HTERT RPE-1 (cell line): ENCODE measurements around the gene NCOA3.
"Not testable (repeated sequence)": the region's sequence is repeated elsewhere in the genome, so short reads cannot be mapped to it uniquely, and the experiment has no call there.

Source experiments
- in situ Hi-C: fragments of 300-500 bp; cut with MboI; formaldehyde crosslinking; loops from 4 replicates; pipeline ENCODE4 v1.14.3; 2020; ENCODE audit warnings: low sequenced_read_pairs

Gene NCOA3

DNA sequence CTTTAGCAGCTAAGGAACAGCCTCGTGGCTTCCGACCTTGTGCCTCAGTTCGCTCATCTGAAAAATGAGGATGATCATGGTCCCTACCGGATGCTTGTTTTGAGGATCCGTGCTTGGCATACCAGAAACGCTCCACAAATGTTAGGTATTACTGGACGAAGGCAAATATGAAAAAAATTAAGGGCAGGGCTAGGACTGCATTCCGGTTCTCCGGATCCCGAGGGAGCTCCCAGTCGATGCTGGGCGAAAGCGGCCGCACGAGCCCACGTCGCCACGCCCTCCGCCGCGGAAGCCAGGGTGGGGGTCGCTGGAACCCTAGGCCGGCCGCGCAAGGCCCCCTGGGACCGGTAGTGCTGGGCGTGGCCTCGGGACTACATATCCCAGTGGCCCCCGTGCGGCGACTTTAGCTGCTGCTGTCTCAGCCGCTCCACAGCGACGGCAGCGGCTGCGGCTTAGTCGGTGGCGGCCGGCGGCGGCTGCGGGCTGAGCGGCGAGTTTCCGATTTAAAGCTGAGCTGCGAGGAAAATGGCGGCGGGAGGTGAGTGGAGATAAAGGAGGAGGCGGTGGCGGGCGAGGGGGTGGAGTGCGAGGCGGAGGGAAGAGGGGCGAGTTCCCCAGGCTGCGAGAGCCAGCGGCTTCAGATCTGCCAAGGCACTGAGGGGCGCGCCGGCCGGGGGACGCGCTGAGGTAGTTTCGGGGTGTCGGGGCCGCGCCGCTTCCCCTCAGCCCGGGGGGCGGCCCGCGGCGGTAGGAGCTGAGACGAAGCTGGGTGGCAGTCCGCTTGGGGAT is at the start of gene NCOA3:
Gene NCOA3 (plus strand): TSS at position 406 of the 789 bp plus-strand sequence. CDS start 120,361 bp downstream, outside the sequence.
- in situ Hi-C loops: no loop called here

DNA sequence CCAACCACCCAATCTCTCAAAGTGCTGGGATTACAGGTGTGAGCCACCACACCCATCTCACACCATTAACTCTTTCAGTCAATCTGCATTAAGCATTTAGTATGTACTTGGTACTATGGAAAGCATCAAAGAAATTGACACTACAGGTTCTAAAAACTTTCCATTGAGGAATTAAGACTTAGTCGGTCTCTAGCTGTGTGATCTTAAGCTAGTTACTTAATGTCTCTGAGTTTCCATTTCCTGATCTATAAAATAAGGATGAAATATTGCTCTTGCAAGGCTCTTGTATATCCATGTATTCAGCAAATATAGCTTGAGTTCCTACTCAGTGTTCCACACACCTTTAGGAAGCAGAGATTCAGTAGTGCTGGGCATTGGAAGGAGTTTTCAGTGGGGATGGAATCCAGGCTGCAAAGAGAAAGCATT is 48.9 kb upstream of the NCOA3 start:
- in situ Hi-C loops: no loop called here

DNA sequence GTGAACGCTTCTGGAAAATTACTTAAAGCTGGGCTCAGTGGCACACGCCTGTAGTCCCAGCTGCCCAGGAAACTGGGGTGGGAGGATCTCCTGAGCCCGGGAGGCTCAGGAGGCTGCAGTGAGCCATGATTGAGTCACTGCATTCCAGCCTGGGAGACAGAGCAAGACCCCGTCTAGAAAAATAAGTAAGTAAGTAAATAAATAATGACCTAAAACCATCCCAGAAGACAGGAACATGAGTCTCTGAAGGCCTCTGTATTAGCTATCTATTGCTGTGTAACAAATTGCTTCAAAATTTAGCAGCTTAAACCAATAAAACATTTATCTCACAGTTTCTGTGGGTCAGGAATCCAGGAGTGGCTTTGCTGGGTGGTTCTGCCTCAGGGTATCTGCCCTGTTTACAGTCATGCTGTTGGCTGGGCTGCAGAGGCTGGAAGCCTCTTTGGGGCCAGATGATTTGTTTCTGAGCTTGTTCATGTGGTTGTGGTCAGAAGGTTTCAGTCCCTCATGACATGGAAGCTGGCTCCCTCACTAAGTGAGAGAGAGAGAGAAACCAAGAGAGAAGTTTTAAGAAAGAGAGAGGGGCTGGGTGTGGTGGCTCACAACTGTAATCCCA is 48.4 kb upstream of the NCOA3 start:
- in situ Hi-C loops: no loop called here

DNA sequence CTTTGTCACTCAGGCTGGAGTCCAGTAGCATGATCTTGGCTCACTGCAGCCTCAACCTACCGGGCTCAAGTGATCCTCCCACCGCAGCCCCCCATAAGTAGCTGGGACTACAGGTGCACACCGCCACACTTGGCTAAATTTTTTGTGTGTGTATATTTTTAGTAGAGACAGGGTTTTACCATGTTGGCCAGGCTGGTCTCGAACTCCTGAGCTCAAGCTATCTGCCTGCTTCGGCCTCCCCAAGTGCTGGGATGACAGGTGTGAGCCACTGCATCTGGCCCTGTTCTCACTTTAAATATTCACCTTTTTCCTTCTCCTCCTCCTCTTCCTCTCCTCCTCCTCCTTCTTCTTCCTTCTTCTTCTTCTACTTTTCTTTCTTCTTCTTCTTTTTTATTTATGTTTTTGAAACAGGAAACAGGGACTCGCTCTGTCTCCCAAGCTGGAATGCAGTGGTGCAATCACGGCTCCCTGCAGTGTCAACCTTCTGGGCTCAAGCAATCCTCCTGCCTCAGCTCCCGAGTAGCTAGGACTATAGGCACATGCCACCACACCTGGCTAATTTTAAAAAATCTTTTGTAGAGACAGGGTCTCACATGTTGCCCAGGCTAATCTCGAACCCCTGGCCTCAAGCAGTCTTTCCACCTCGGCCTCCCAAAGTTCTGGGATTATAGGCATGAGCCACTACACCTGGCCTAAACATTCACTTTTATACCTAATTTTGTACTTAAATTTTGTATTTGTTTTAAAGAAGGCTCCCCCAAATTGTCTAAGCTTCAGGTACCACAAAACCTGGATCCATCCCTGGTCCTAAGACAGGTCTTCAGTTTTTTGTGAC is 47.2 kb upstream of the NCOA3 start:
- in situ Hi-C loops: no loop called here

DNA sequence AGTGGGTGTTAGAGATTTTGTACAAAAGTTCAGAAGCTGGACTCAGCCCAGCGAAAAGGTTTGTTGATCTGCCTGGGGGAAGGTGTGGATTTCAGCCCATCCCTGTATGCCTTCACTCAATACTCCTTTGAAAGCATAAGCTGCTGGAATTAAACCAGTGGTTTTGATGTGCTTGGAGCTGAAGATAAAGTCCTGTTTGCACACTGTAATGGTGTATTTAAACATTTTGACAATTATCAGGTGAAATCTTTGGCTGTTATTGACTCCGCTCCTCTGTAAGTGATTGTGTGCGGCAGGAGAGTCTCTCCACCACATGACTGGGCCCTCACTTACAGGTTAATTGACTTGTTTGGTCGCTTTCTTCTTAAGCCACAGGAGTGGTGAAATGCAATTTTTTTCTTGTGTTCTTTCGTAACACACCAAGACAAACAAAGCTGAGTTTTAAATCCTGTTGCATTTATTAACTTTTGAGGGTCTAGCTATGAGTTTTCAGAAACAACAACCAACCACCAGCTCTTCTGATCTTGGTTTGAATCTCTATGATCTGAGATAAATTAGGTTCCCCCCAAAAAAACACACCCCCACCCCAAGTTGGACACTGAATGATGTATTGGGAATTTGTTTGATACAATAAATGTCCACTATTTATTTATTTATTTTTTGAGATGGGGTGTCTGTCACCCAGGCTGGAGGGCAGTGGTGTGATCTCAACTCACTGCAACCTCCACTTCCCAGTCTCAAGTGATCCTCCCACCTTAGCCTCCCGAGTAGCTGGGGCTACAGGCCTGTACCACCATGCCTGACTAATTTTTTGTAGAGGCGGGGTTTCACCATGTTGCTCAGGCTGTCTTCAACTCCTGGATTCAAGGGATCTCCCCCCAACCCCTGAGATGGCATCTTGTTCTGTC is 46.3 kb upstream of the NCOA3 start:
- in situ Hi-C loops: no loop called here

DNA sequence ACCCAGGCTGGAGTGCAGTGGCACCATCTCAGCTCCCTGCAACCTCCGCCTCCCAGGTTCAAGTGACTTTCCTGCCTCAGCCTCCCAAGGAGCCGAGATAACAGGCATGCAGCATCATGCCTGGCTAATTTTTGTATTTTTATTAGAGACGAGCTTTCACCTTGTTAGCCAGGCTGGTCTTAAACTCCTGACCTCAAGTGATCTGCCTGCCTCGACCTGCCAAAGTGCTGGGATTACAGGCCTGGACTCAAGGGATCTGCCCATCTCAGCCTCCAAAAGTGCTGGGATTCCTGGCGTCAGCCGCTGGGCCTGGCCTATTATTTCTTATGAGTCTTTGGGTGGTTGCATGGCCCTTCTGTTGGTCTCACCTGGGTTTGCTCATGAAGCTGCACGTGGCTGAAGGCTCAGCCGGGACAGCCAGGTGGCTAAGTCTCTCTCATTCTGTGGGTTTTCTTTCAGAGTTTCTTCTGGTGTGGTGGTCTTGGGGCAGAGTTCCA is 45.6 kb upstream of the NCOA3 start:
- in situ Hi-C loops: no loop called here

DNA sequence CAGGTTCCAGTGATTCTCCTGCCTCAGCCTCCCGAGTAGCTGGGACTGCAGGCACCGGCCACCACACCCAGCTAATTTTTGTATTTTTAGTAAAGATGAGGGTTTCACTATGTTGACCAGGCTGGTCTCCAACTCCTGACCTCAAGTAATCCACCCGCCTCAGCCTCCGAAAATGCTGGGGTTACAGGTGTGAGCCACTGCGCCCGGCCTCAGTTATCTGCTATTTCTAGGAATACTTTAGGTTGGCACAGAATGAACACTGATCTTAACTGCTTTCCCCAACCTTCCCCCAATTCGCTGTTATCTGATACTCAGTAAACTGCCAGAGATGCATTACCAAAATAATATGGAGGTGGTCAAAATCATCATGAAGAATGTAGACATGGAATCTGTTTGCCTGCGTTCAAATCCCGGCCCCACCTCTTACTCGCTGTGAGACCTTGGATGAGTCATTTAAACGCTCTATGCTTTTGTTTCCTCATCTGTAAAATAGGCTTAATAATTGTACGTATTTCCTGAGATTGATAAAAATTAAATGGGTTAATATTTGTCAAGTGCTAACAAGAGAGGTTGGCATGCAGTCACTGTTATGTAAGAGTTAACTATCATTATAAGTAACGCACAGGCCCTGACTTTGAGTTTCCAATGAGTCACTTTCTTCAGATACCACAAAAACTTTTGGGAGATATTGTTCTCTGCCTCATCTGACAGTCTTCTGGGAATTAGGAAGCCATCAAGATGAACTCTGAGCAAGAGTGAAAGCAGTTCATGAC is 44.5 kb upstream of the NCOA3 start:
- in situ Hi-C loops: no loop called here

DNA sequence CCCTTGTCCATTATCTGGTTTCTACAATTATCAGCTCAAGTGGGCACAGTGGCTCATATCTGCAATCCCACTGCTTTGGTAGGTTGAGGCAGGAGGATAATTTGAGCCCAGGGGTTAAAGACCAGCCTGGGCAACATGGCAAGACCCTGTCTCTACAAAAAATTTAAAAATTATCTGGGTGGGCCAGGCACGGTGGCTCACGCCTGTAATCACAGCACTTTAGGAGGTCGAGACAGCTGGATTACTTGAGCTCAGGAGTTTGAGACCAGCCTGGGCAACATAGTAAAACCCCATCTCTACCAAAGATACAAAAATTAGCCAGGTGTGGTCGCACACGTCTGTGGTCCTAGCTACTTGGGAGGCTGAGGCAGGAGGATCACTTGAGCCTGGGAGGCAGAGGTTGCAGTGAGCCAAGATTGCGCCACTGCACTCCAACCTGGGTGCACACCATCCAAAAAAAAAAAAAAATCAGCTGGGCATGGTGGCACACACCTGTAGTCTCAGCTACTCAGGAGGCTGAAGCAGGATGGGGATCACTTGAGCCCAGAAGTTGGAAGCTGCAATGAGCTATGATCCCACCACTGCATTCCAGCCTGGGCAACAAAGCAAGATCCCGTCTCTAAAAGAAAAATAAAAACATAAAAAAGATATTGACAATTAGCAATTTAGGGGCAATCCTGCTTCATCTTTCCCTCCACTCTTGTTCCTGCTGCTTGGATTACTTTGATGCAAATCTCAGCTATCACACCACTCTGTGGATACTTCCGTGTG is 43.2 kb upstream of the NCOA3 start:
- in situ Hi-C loops: not testable (repeated sequence)

DNA sequence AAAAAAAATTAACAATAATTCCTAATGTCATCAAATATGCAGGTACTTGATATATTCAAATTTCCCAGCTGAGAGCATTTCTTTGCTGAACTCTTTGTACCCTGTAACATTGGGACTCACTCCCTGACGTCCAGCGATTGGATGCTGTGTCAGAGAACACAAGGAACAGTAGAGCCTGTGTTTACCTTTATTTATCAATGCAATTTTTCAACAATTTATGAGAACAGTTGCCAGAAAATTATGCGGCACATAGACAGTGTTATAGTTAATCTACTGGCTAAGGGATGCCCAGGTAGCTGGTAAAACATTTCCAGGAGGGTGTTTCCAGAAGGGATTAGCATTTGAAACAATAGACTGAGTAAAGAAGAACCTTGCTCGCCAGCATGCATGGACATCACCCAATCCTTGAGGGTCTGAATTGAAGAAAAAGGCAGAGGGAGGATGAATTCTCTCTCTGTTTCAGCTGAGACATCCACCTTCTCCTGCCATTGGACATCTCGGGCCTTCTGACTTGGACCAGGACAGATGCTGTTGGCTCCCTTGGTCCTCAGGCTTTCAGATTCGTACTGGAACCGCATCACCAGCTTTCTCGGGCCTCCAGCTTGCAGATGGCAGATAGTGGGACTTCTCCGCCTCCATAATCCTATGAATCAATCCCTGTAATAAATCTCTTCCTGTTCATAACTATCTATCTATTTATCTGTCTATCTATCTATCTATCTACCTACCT is 42.2 kb upstream of the NCOA3 start:
- in situ Hi-C loops: no loop called here

DNA sequence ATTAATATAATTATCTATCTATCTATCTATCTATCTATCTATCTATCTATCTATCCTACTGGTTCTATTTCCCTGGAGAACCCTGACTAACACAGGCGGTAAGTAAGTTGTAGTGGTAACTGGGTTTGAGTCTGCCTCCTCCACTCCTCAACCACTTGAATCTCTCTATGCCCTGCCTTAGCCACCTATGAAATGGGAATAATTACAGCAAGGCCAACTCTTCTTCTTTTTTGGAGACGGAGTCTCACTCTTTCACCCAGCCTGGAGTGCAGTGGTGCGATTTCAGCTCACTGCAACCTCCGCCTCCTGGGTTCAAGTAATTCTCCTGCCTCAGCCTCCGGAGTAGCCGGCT is 41.0 kb upstream of the NCOA3 start:
- in situ Hi-C loops: not testable (repeated sequence)

DNA sequence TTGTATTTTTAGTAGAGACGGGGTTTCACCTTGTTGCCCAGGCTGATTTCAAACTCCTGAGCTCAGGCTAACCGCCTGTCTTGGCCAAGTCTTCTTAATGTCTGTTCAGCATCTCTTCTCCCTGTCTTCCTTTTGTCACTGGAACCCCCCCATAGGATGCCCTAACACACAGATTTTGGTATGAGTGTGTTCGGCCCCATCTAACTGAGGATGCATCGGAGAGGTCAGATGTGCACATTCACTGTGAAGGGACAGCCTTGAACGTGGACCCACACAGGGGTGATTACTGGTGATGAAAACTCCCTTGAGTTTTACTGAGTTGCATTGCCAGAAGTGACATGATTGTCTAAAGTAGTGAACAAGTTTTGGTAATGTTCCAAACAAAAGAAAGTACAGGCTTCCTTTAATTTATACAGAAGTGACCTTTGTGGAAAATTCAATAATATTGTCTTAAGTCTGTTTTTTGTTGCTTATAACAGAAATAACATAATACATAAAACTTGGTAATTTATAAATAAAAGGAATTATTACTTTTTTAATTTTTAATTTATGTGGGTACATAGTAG is 40.5 kb upstream of the NCOA3 start:
- in situ Hi-C loops: no loop called here

DNA sequence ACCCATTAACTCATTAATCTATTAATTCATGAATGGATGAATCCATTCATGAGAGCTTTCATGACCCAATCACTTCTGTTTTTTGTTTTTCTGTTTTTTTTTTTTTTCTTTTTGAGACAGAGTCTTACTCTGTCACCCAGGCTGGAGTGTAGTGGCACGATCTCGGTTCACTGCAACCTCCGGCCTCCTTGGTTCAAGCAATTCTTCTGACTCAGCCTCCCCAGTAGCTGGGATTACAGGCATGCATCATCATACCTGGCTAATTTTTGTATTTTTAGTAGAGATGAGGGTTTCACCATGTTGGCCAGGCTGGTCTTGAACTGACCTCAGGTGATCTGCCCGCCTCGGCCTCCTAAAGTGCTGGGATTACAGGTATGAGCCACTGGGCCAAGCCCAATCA is 39.8 kb upstream of the NCOA3 start:
- in situ Hi-C loops: not testable (repeated sequence)

DNA sequence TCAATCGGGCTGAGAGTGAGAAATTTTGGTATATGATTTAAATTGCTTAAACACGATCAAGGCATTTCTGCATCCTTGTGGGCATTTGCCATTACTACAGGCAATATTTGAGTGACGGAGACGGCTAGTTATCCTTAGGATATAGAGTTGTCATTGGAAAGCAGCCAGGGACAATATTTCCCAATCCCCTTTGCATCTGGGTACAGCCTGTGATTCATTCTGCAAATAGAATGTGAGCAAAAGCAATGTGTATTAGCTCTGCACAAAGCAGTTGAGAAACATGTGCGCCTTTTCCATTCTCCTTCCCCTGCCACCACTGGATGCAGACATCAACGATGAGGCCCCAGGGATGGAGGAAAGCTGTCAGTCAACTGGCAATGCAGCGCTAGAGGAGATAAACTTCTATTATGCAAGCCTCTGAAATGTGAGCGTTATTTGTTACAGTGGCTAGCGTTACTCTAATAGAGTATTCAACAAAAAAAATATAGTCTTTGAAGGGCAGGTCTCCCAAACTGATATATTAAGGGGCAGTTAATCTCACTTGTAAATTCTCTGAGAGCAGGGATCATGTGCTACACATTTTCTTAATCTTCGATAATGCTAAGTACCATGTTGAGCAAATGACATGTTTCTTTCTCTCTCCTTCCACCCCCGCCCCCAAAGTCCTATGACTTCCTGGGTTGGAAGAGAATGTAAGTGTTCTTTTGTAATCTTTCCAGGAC is 37.1 kb upstream of the NCOA3 start:
- in situ Hi-C loops: no loop called here

DNA sequence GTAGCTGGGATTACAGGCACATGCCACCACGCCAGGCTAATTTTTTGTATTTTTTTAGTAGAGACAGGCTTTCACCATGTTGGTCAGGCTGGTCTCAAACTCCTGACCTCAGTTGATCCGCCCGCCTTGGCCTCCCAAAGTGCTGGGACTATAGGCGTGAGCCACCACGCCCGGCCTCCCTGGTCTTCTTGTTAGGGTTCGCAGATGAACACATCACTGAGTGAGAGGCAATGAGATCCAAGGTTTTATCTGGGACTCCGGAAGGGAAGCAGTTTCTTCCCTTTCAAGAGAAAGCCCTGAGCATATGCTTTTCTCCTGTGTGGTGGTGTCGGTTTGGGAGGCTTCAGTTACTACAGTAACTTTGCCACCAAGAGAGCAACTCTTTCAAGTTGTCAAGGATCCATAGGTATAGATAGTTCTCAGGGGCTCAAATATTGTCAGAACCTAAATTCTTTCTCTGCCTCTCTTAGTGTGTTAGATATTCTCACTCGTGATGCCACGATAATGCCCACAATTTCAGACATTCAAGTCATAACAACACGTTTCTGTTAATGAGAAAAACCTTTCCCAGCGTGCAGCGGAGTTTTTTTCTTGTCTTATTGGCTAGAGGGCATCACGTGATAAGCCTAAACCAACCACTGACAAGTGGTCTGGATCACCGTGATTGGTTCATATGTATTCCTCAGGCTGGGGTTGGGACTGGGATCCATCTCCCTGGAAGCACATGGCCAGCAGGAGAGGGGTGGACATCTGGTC is 36.2 kb upstream of the NCOA3 start:
- in situ Hi-C loops: no loop called here

DNA sequence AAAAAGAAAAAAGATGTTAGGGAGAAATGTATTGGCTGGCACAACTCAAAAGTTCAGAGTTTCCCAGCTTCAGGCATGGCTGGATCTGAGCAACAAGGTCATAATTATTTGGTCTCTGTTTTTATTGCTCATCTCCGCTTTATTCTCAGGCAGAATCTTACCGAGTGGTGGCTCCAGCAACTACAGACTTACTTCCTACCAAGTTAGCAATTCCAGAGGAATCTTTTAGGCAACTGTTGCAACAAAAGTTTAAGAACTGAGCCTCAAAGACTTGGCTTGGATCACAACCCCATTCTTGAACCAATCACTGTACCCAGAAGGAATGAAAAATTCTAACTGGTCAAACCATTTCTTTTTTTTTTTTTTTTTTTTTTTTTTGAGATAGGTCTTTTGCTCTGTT is 35.5 kb upstream of the NCOA3 start:
- in situ Hi-C loops: no loop called here

DNA sequence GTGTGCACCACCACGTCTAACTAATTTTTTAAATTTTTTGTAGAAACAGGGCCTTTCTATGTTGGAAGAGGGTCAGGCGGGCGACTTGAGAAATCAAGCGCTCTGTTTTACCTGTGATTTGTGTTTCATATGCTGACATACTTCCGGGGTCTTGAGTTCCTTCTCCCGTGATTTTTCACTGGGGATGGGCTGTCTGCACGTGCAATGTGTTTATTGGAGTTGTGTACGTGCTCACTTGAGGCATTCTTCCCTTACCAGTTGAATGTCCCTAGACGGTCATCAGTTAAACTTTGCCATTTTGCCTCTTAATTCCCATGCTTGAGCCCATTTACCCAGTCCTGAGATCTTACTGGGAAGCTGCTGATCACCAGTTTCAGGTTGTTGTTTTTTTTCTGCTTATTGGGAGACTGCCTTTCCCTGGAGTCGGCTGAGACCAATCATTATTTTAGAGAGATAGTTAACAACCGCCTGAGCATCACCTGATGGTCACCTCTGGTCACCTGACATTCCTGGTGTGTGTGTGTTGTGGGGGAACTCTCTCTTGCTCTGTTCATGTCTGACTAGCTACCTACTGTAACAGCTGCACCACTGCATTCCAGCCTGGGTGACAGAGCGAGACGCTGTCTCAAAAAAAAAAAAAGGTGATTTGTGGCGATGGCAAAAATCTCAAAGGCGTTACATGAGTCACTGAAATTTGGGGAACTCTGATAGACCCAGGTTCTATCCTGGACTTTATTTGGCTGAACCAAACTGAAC is 34.8 kb upstream of the NCOA3 start:
- in situ Hi-C loops: no loop called here
